Calu3 (cell line): ENCODE data around the gene RHBDF2. TPM values are rescaled to one million over a fixed set of nuclear protein-coding genes. Genes with fewer than 3 reads are reported as not detected.
"Not testable (repeated sequence)": the region's sequence is repeated elsewhere in the genome, so short reads cannot be mapped to it uniquely, and the experiment has no call there.

Source experiments
- BruUV-seq: library from RNA; stranded (reverse); fragments of 400-500 nt; replicated peaks from 2 replicates; lab custom pipeline; 2021; lab: Mats Ljungman, UMichigan
- CTCF ChIA-PET: fragments of 300-600 bp; sonication (Branson Sonifier 250); formaldehyde crosslinking; loops from one replicate; lab custom pipeline; 2022; ENCODE audit warnings: antibody characterized with exemption; lab: Charles Lee
- DNase-seq: peaks from one replicate; pipeline ENCODE4 v3.0.0; 2022
- H3K27ac Mint-ChIP-seq: one replicate; pipeline ENCODE4 v1.8.0; 2022; ENCODE audit warnings: mixed read lengths; ENCODE audit not compliant: unreplicated experiment
- H3K27me3 Mint-ChIP-seq: one replicate; pipeline ENCODE4 v1.8.0; 2022; ENCODE audit warnings: mixed read lengths; ENCODE audit not compliant: unreplicated experiment
- H3K36me3 Mint-ChIP-seq: one replicate; pipeline ENCODE4 v1.8.0; 2022; ENCODE audit warnings: mild to moderate bottlenecking, moderate library complexity, mixed read lengths; ENCODE audit not compliant: insufficient read depth, unreplicated experiment
- H3K4me1 Mint-ChIP-seq: one replicate; pipeline ENCODE4 v1.8.0; 2022; ENCODE audit warnings: mild to moderate bottlenecking, low read depth, mixed read lengths; ENCODE audit not compliant: unreplicated experiment
- H3K4me3 Mint-ChIP-seq: one replicate; pipeline ENCODE4 v1.8.0; 2022; ENCODE audit warnings: mild to moderate bottlenecking, low read depth, moderate library complexity, mixed read lengths; ENCODE audit not compliant: unreplicated experiment
- H3K9me3 Mint-ChIP-seq: one replicate; pipeline ENCODE4 v1.8.0; 2022; ENCODE audit warnings: low read depth, mixed read lengths; ENCODE audit not compliant: unreplicated experiment
- intact Hi-C: fragments of 100-400 bp; cut with micrococcal nuclease; formaldehyde crosslinking; loops from one replicate; pipeline ENCODE4 v1.10.0; 2022; ENCODE audit not compliant: unreplicated experiment
- total RNA-seq: library from RNA; stranded (reverse); gene quantifications from 2 replicates; pipeline ENCODE4 v1.2.3, GENCODE V29; 2022
- TF ChIP-seq, protein P1 (sequence below): fragments of 200-600 bp; IDR thresholded peaks from one replicate; pipeline ENCODE4 v1.8.0; 2022; ENCODE audit warnings: antibody characterized with exemption; ENCODE audit not compliant: unreplicated experiment

RHBDF2 gene
- total RNA-seq, 1 experiment from 2014 or later, result 47.7 TPM

DNA sequence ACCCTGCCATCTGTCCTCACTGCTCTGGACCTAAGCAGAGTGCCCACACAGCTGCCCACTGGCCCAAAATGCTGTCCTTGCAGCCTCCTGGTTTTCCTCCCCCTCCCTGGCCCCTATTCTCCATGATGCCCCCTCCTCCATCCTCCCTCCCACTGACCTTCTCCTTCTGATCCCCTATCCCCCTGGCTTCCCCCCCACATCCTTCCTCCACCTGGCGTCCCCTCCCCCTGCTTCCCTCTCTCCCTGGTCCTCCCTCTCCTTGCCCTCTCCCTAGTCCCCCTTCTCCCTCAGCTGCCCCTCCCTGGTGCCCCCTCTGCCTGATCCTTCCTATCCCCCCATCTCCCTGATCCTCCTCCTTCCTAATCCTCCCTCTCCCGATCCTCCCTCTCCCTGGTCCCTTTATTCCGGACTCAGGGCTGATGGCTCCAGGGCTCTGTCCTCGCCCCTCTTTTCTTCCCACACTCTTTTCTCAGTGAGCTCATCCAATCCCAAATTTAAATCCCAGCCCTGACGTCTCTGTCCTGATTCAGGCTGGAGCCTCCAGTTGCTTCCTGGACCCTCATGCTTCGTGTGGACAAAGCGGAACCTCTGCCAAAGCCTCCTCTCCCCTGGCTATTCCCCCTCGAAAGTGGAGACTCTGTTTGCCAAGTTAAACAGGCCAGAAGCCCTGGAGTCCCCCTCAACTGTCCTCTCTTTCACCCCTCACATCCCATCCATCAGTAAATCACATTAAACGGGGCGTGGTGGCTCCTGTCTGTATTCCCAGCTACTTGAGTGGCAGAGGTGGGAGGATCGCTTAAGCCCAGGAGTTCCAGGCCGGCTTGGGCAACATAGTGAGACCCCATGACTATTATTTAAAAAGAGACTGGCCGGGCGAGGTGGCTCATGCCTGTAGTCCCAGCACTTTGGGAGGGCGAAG is 18.1 kb upstream of the RHBDF2 start:
- no peaks in the 10 kb centered on the region for H3K36me3 Mint-ChIP-seq
- peaks cover 42% of the 10 kb centered on the region for H3K27me3 Mint-ChIP-seq
- H3K27ac Mint-ChIP-seq, result no peak overlapping the region
- H3K4me1 Mint-ChIP-seq, result peaks cover 3% of the 10 kb centered on the region
- H3K9me3 Mint-ChIP-seq, result no peaks in the 10 kb centered on the region
- no peak overlapping the region for H3K4me3 Mint-ChIP-seq
- CTCF ChIA-PET, result no interaction called here
- no TSS peak for BruUV-seq
- TF ChIP-seq, protein P1, sequence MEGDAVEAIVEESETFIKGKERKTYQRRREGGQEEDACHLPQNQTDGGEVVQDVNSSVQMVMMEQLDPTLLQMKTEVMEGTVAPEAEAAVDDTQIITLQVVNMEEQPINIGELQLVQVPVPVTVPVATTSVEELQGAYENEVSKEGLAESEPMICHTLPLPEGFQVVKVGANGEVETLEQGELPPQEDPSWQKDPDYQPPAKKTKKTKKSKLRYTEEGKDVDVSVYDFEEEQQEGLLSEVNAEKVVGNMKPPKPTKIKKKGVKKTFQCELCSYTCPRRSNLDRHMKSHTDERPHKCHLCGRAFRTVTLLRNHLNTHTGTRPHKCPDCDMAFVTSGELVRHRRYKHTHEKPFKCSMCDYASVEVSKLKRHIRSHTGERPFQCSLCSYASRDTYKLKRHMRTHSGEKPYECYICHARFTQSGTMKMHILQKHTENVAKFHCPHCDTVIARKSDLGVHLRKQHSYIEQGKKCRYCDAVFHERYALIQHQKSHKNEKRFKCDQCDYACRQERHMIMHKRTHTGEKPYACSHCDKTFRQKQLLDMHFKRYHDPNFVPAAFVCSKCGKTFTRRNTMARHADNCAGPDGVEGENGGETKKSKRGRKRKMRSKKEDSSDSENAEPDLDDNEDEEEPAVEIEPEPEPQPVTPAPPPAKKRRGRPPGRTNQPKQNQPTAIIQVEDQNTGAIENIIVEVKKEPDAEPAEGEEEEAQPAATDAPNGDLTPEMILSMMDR, result no peak
- intact Hi-C loops, result no loop called here
- DNase-seq, result no peak

DNA sequence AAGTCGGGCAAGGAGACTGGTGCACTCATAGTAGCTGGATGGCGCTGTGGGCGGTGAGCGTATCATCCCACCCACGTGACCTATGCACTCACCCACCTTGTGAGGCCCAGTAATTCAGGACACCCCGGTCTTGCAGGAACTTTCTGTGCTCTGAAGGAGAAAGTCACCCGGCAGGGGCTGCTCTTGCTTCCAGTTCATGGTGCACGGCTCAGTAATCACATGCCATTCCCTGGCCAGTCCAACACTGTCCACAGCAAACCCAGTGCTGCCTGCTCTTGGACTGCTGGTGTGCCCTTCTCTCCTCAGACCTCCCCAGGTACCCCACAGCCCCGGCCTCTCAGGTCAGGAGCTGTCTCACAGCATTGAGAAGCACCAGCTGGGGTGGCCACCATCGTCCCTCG is 16.4 kb upstream of the RHBDF2 start:
- no peaks in the 10 kb centered on the region for H3K9me3 Mint-ChIP-seq
- TF ChIP-seq, protein P1, result no peak
- BruUV-seq, result no TSS peak
- no peaks in the 10 kb centered on the region for H3K36me3 Mint-ChIP-seq
- H3K27me3 Mint-ChIP-seq, result peaks cover 59% of the 10 kb centered on the region
- CTCF ChIA-PET, result no interaction called here
- no peak overlapping the region for H3K4me3 Mint-ChIP-seq
- intact Hi-C loops, result no loop called here
- no peaks in the 10 kb centered on the region for H3K4me1 Mint-ChIP-seq
- no peak overlapping the region for H3K27ac Mint-ChIP-seq
- DNase-seq, result no peak

DNA sequence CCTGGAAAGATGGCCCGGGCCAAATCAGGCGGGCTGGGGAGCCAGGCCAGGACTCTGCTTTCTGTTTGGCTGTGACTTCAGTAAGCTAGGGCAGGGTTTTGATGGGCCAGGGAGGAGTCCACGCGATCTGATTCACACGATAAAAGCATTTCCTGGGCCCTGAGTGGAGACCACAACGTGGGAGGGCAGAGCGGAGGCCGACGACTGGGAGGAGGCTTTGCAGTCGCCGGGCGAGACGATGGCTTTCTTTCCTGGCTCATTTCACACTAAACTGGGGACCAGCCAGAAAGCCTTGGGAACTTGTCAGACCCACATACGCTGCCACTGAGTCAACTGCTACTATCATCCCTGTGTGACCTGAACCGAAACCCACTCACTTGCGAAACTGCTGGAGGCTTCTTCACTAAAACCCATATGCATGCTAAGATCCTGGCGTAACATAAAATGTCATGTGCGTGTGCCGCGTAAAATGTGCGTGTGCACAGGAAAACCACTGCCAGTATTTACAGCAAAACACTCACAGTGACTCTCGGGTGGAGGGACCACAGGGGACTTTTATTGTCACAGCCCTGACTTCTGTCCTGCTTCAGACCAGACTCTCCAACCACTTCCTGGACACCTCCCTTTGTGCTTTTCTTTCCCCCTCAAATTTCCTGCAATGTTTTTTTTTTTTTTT is 14.2 kb upstream of the RHBDF2 start:
- intact Hi-C loops, result no loop called here
- Mint-ChIP-seq H3K27ac (no peak overlapping the region), H3K9me3 (no peaks in the 10 kb centered on the region), H3K36me3 (no peaks in the 10 kb centered on the region), H3K27me3 (peaks cover 64% of the 10 kb centered on the region), H3K4me1 (no peaks in the 10 kb centered on the region), H3K4me3 (no peak overlapping the region)
- TF ChIP-seq, protein P1, result no peak
- no peak for DNase-seq
- BruUV-seq, result no TSS peak
- CTCF ChIA-PET, result interaction anchor here (0.7 kb wide), 2 partner anchors 12 to 156 kb away, joined by 3 to 4 read pairs; no protein-coding TSS in a partner anchor

DNA sequence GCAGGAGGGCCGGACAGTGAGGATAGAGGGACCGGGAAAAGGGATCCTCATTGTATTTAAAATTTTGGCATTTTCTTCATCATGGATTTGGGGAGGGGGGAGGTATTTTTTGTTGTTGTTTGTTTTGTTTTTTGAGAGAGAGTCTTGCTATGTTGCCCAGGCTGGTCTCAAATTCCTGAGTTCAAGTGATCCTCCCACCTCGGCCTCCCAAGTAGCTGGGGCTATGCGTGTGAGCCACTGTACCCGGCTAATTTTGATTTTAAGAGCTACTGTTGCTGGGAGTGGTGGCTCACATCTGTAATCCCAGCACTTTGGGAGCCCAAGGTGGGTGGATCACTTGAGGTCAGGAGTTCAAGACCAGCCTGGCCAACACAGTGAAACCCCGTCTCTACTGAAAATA is 13.1 kb upstream of the RHBDF2 start:
- H3K36me3 Mint-ChIP-seq, intact Hi-C loops, H3K4me3 Mint-ChIP-seq, H3K4me1 Mint-ChIP-seq, BruUV-seq, H3K27ac Mint-ChIP-seq, H3K9me3 Mint-ChIP-seq, CTCF ChIA-PET, DNase-seq: not testable (repeated sequence)
- peaks cover 58% of the 10 kb centered on the region for H3K27me3 Mint-ChIP-seq
